Prostate gland (tissue), 2 donors: ENCODE data around the gene SPHK2.
"Not testable (repeated sequence)": the region's sequence is repeated elsewhere in the genome, so short reads cannot be mapped to it uniquely, and the experiment has no call there.

ENCODE experiments used
- CTCF ChIP-seq, 4 experiments: fragments of 200-600 bp in 2 of 4; fragments of 450-650 bp in 2 of 4; sonication (generic) in 2 of 4; IDR thresholded peaks; 1 replicate in 3 of 4; 2 replicates in 1 of 4; pipeline ENCODE4 v1.5.1; 2016 to 2019; ENCODE audit warnings: antibody characterized with exemption in 4 of 4, mild to moderate bottlenecking in 2 of 4, moderate library complexity in 2 of 4
- POLR2A ChIP-seq: fragments of 450-650 bp; IDR thresholded peaks from one replicate; pipeline ENCODE4 v1.6.1; 2016; ENCODE audit warnings: antibody characterized with exemption, mild to moderate bottlenecking
- POLR2AphosphoS5 ChIP-seq: sonication (generic); formaldehyde crosslinking; IDR thresholded peaks from one replicate; pipeline ENCODE4 v1.6.1; 2017; ENCODE audit warnings: antibody characterized with exemption

DNA sequence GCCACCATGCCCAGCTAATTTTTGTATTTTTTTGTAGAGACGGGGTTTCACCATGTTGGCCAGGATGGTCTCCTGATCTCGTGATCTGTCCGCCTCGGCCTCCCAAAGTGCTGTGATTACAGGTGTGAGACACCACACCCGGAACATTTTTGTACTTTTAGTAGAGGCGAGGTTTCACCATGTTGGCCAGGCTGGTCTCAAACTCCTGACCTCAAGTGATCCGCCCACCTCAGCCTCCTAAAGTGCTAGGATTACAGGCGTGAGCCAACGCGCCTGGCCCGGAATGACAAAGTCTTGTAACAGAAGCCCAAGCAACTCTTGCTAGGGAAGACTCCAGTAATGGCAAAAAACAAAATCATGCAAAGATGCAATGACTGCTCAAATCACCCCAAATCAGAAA is 13.0 kb downstream of the SPHK2 start:
- TF ChIP-seq CTCF (IDR thresholded peaks at IDR 0.05); POLR2AphosphoS5; POLR2A: not testable (repeated sequence)
